A549 (cell line): ENCODE measurements around the gene DNAJC3.

Experiments
- CBX2 ChIP-seq: fragments of 200-600 bp; sonication (generic); IDR thresholded peaks from 2 replicates; pipeline ENCODE4 v1.6.1; 2016; ENCODE audit warnings: low read depth, mild to moderate bottlenecking, borderline replicate concordance
- CTCF ChIP-seq: fragments of >200 bp; sonication (Bioruptor Twin); formaldehyde crosslinking; IDR thresholded peaks from 3 replicates; pipeline ENCODE4 v1.5.1; 2016
- EHMT2 ChIP-seq: fragments of 200-600 bp; sonication (generic); IDR thresholded peaks from 2 replicates; pipeline ENCODE4 v1.6.1; 2016; ENCODE audit warnings: antibody characterized with exemption, low read depth, mild to moderate bottlenecking, moderate library complexity
- EP300 ChIP-seq, 2 experiments: fragments of >200 bp; sonication (Bioruptor Twin); formaldehyde crosslinking; IDR thresholded peaks; 2 replicates in 1 of 2; 3 replicates in 1 of 2; pipeline ENCODE4 v1.6.1; 2016 to 2017
- MAX ChIP-seq: IDR thresholded peaks from 2 replicates; pipeline ENCODE4 v1.6.1; 2012
- NR3C1 ChIP-seq: fragments of >200 bp; sonication (Bioruptor Twin); formaldehyde crosslinking; IDR thresholded peaks from 3 replicates; pipeline ENCODE4 v1.6.1; 2017
- RFX5 ChIP-seq: fragments of 450-650 bp; IDR thresholded peaks from 2 replicates; pipeline ENCODE4 v1.7.1; 2014; ENCODE audit warnings: antibody characterized with exemption, mild to moderate bottlenecking, moderate library complexity

- TF ChIP-seq CTCF = no peak
- no peak for TF ChIP-seq MAX
- TF ChIP-seq CBX2 = no peak
- no peak for TF ChIP-seq NR3C1
- TF ChIP-seq EP300 (IDR thresholded peaks at IDR 0.05) = no peak
- no peak for TF ChIP-seq RFX5
- TF ChIP-seq EHMT2 = no peak
Measured at GRCh38 chr13:95741584-95742563, 64.9 kb downstream of the DNAJC3 start.
